Measurements from ENCODE around the gene ING5. TPM values are rescaled to one million over a fixed set of nuclear protein-coding genes. Genes with fewer than 3 reads are reported as not detected.

ING5 gene
- total RNA-seq, 1 experiment from 2014 or later = 10.7 TPM

DNA sequence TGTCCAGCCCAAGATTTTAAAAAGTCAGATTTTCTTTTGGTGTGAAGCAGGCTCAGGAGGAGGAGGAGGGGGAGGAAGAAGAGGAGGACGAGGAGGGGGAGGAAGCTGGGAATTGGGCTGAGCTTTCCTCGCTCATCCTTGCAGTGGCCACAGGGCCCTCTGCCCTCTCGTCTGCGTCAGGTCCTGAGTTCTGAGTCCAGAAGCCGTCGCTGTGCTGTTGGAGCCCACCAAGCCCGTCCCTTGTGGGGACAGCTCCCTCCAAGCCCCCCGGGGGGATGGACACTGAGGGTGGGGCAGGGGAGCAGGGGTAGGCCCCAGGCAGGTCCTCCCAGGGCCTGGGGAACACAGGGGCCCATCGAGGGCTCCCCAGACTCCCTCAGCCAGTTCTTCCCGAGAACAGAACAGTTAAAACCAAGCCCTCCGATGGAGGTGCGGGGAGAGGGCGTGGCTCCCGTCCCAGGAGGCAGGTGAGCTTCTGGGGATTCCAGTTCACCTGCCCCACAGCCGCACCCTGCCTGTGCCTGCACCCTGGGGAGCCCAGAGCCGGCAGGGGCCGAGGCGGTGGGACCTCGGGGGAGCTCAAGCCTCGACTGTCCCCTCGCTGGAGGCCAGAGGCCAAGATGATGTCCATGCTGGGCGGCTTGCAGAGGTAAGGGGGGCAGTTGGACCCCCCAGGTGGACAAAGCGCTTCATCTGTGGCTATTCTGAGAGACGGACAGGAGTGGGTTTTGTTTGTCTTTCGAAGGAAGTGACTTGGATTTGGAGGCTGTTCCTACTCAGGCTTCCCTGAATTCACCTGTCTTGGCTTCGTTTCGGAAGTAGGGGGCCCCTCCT, 74.7 kb downstream of the ING5 start, which contains the start of gene GAL3ST2:
Gene GAL3ST2 (plus strand): TSS at position 487 of the 834 bp plus-strand sequence. CDS start 134 bp downstream, at position 621.
- no peak for DNase-seq (ENCODE audit: low read depth)

DNA sequence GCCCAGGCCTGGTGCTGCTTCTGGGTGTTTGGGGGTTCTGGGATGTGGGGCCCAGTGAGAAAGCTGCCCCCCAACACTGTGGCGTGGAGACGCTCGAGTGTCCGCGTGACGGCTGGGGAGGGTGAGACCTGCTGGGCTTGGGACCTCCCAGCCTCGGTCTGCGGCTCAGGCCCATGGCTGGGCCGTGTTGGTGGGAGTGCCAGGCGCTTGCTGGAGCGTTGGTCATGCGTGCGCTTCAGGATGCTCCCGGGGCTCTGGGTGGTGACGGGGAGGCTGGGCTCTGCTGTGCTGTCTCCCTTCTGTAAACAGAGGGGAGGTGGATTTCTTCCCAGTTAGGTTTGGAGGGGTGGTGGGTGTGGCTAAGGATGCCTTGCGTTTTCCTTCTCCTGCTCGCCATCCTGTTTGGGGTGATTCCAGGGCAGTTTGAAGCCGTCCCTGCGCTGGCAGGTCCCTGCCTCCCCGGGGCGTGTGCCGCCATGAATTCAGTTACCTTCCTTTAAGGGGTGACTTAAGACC, 75.4 kb downstream of the ING5 start:
- no peak for DNase-seq (ENCODE audit: low read depth)

DNA sequence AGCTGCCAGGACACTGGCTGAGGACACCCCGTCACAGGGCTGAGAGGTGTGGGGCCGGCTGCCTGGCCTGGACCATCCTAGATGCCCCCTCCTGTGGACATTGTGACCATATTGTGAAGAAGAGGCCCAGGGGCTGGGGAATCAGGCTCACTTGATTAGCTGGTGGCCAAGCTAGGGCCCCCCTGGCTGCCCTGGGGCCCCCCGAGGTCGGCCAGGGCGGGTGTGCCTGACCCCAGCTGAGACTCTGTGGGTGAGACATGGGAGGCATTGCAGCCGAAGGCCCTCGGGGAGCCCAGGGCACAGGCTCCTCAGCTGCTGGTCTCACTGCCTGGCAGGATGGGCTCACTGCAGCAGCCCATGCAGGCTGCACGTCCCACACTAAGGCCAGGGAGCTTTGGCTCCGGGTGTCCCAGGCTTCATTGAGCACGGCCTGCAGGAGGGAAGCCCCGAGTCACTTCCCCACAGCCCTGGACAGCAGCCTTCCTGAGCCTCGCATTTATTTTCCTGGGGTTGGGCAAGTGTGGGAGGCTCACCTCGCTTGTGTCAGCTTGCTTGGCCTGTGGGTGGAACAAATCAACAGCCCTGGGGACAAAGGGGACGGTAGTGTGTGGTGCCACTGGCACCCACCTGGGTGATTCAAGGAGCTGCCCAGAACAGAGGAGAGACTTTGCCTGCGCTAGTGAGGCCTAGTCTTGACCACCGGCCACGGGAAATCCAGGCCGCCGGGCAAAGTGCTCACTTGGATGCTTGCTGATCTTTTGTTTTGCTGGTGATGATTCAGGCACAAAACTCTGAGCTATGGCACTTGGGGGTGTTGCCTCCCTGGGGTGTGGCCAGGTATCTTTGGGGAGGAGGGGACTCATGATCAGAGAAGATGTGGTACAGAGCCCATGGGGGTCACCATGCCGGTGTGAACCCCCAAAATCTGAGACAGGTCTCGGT, 76.1 kb downstream of the ING5 start:
- DNase-seq (ENCODE audit: low read depth) = no peak

Other genes with a start within 250 kb of the ING5 start
- 158 and 188 TPM in 2 replicates for gene STK25, start 193.5 kb upstream of the ING5 start, total RNA-seq (2014; rRNA removed; shearing (Covaris generic))
- gene BOK, start 143.3 kb upstream of the ING5 start, total RNA-seq (2014; rRNA removed; shearing (Covaris generic)) = 13.1 and 13.2 TPM in 2 replicates
- gene THAP4, start 64.9 kb upstream of the ING5 start, total RNA-seq (2014; rRNA removed; shearing (Covaris generic)) = 33.0 and 33.5 TPM in 2 replicates
- gene ATG4B, start 64.3 kb upstream of the ING5 start, total RNA-seq (2014; rRNA removed; shearing (Covaris generic)) = 66.2 and 79.8 TPM in 2 replicates
- gene DTYMK, start 15.2 kb upstream of the ING5 start, total RNA-seq (2014; rRNA removed; shearing (Covaris generic)) = 155 and 173 TPM in 2 replicates
- 5.6 and 15.4 TPM in 2 replicates for gene D2HGDH, start 32.6 kb downstream of the ING5 start, total RNA-seq (2014; rRNA removed; shearing (Covaris generic))
- not detected in 2 replicates for gene GAL3ST2, start 74.8 kb downstream of the ING5 start, total RNA-seq (2014; rRNA removed; shearing (Covaris generic))
- not detected in 2 replicates for gene NEU4, start 107.2 kb downstream of the ING5 start, total RNA-seq (2014; rRNA removed; shearing (Covaris generic))
- gene PDCD1, start 156.9 kb downstream of the ING5 start, total RNA-seq (2014; rRNA removed; shearing (Covaris generic)) = not detected in 2 replicates
- gene RTP5, start 167.7 kb downstream of the ING5 start, total RNA-seq (2014; rRNA removed; shearing (Covaris generic)) = not detected in 2 replicates

Measured in RPMI7951 (cell line).